Measurements from ENCODE around the gene MRPL3.
"Not testable (repeated sequence)": the region's sequence is repeated elsewhere in the genome, so short reads cannot be mapped to it uniquely, and the experiment has no call there.

Gene MRPL3

DNA sequence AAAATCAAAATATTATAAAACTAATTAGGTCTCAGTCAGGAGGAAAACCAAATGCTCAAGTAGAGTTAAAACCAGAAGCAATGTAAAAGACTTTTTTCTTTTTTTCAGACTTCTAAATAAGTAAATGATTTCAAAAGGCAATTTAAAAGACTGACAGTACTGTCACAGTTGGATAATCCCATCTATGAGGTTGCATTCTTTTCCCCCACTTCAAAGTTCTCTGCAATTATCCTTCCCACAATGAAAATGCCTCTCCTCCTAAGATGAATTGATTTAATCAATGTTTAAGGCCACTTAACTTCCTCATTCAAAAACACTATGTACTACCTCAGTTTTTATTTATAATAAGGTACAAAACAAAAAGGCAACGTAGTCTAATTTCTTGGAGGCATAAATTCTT, 8.1 kb downstream of the MRPL3 start:
- DNase-seq (ENCODE audit: low spot score) = no peak

GRCh38 chr3:131491775-131492174, 11.0 kb downstream of the MRPL3 start:
- DNase-seq (ENCODE audit: low spot score) = no peak

GRCh38 chr3:131491084-131491483, 11.7 kb downstream of the MRPL3 start:
- no peak for DNase-seq (ENCODE audit: low spot score)

DNA sequence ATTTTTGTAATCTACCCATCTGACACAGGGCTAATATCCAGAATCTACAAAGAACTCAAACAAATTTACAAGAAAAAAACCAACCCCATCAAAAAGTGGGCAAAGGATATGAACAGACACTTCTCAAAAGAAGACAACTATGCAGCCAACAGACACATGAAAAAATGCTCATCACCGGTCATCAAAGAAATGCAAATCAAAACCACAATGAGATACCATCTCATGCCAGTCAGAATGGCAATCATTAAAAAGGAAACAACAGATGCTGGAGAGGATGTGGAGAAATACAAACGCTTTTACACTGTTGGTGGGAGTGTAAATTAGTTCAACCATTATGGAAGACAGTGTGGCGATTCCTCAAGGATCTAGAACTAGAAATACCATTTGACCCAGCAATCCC, 16.2 kb downstream of the MRPL3 start:
- DNase-seq (ENCODE audit: low spot score) = not testable (repeated sequence)

- no peak for DNase-seq (ENCODE audit: low spot score)
These were observed 17.7 kb downstream of the MRPL3 start for GRCh38 chr3:131485119-131485518.

DNA sequence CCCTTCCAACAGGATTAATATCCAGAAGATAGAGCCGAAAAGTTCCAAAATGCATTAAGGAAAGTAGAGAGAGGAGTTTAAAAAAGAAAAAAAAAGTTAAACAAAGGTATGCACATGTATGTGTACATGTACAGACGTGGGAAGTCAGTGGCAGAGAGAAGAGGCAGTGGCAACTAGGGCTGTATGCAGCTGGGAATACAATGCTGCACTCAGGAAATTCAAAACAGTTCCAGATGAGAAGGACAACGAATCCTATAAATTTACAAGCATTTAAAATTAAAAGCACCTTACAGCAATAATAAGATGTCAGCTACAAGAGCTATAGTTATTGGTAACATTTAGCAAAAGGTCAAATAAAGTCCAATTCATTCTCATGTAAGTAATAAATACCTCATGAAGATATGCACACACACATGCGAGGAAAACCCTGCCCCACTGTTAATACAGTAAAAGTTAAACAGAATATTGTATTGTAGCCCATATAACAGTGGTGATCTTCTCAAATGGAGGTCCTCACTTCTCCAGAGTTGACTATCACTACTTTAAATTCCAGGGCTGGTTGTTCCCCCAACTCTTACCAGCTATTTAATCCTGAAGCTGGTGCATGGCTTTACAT, 18.2 kb downstream of the MRPL3 start:
- DNase-seq (ENCODE audit: low spot score) = no peak

GRCh38 chr3:131480116-131480515, 22.7 kb downstream of the MRPL3 start:
- no peak for DNase-seq (ENCODE audit: low spot score)

DNA sequence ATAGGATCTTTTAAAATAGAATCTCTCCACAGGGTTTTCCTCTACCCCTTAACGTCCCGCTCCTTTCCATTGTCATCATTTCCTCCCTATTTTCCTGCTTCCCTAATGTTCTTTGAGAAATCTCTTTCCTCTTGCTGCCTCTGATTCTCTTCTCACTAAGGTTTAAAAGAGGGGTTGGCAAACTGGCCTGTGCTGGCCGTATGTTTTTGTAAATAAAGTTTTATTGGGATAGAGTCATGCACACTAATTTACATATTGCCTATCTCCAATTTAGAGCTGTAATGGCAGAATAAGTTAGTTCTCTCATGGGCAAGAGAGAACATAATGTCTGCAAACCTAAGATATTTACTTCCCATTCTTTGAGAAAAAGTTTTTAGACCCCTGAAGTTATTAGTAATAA, 25.0 kb downstream of the MRPL3 start:
- no peak for DNase-seq (ENCODE audit: low spot score)

- DNase-seq (ENCODE audit: low spot score) = no peak
These were observed 28.7 kb downstream of the MRPL3 start for GRCh38 chr3:131474115-131474514.

- no peak for DNase-seq (ENCODE audit: low spot score)
These were observed 32.4 kb downstream of the MRPL3 start for GRCh38 chr3:131470377-131470776.

DNA sequence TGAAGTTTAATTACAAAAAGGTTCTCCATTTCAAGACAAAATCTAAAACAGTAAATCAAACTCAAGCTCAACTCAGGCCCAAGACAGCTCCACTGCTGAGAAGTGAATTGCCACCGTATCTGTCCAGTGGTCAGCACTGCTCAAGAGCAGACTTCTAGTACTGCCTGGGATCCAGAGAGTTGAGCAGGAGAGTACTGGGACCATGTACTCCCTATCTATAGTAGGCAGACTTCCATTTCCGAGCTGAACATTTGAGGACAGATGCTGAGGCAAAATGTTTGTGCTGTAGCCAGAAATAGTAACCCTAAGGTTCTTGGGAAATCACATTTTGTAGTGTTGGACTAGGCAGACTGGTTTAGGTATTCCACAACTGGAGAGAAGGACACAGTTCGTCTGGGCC, 44.1 kb downstream of the MRPL3 start:
- DNase-seq (ENCODE audit: low spot score) = no peak

DNA sequence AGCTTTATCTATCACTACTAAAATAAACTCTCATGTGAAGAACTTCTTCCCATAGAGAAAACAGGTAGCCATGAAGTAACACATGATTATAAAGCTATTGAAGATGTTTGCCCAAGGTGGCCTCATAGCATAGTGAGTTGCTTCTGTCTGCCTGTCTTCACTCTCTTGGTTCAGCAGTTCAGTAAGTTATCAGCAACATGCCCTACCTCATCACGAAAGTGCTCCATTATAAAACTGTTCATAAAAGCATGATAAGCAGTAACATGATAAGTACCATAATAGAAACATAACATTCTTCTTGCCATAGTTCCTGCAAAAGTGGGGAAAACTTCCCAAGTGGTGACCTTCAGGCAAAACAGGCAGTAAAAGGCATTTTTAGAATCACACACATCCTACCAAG, 45.6 kb downstream of the MRPL3 start:
- no peak for DNase-seq (ENCODE audit: low spot score)

GRCh38 chr3:131454501-131454900, 48.3 kb downstream of the MRPL3 start:
- DNase-seq (ENCODE audit: low spot score) = no peak

GRCh38 chr3:131453533-131453932, 49.2 kb downstream of the MRPL3 start:
- no peak for DNase-seq (ENCODE audit: low spot score)

DNA sequence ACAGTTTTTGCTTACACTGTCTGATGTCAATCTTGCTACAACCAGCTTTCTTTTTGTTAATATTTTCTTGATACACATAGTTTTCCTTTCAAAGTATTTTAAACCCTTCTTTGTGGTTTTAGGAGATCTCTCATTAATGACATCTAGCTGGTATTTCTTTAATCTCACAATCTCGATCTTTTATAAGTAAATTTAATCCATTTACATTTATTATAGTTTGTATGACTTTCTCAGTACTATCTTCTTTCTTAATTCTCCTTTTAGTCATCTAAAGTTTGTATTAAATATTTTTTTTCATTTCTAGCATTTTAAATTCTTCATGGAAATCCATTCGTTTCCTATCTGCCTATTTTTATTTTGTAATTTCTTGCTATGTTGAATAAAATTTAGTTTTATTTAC, 55.4 kb downstream of the MRPL3 start:
- DNase-seq (ENCODE audit: low spot score) = no peak

- DNase-seq (ENCODE audit: low spot score) = no peak
These were observed 58.6 kb downstream of the MRPL3 start for GRCh38 chr3:131444180-131444579.

DNA sequence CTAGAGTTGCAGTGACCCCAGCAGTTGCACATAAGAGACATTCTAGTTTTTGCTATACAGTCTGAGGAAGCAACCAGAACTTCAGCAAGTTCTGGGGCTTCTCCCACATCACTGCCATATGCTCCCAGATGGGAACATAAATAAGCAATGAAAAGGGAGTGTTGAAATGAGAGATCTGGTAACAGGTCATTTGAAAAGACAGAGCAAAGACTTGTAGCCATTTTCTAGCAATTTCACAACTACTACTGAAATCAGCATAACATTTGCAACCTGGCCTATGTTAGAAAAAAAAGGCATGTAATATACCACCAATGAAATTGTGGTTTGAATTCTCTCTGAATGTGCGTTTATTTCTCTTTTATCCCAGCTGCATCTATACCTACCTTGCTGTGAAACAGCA, 63.7 kb downstream of the MRPL3 start:
- DNase-seq (ENCODE audit: low spot score) = no peak

GRCh38 chr3:131435000-131435399, 67.8 kb downstream of the MRPL3 start:
- DNase-seq (ENCODE audit: low spot score) = no peak

GRCh38 chr3:131432441-131432840, 70.3 kb downstream of the MRPL3 start:
- no peak for DNase-seq (ENCODE audit: low spot score)

- no peak for DNase-seq (ENCODE audit: low spot score)
These were observed 71.0 kb downstream of the MRPL3 start for GRCh38 chr3:131431754-131432153.

- DNase-seq (ENCODE audit: low spot score) = no peak
These were observed 75.5 kb downstream of the MRPL3 start for GRCh38 chr3:131427226-131427625.

GRCh38 chr3:131421957-131422498, 80.7 kb downstream of the MRPL3 start:
- DNase-seq (ENCODE audit: low spot score) = no peak

- DNase-seq (ENCODE audit: low spot score) = no peak
These were observed 81.5 kb downstream of the MRPL3 start for GRCh38 chr3:131421301-131421700.

- no peak for DNase-seq (ENCODE audit: low spot score)
These were observed 85.0 kb downstream of the MRPL3 start for GRCh38 chr3:131417751-131418150.
